A549 (cell line): ENCODE measurements around the gene ZNF205. TPM values are rescaled to one million over a fixed set of nuclear protein-coding genes. Genes with fewer than 3 reads are reported as not detected.

Experiments used
- ATAC-seq, 2 experiments: fragments of 200-7000 bp in 1 of 2; fragments of >200 bp in 1 of 2; cut with Nextera tagmentation in 1 of 2; cut with Tn5 transposase in 1 of 2; 3 replicates each; pipeline versions ENCODE4 v1.8.0 to v1.9.1; 2018 to 2020; ENCODE audit warnings: mild to moderate bottlenecking in 1 of 2, moderate library complexity in 1 of 2
- CTCF ChIA-PET: fragments of 300-600 bp; sonication (Branson Sonifier 250); formaldehyde crosslinking; extraction: SDS; loops from one replicate; lab custom pipeline; 2021; ENCODE audit warnings: antibody characterized with exemption, inconsistent platforms; lab: Yijun Ruan, JAX
- POLR2A ChIA-PET: fragments of 350-600 bp; formaldehyde crosslinking; extraction: SDS; loops from one replicate; lab custom pipeline; 2021; ENCODE audit warnings: antibody characterized with exemption, inconsistent platforms; lab: Yijun Ruan, JAX
- DNase-seq, 2 experiments: peaks; one replicate each; pipeline versions ENCODE4 v3.0.0 to v3.0.0-alpha.2; 2011 to 2016; ENCODE audit warnings: low read depth in 1 of 2, low spot score in 1 of 2
- FAIRE-seq: peaks from 2 replicates; lab custom pipeline; 2011; peaks lifted over from hg19 to GRCh38; lab: Jason Lieb, UNC
- H3K27ac ChIP-seq, 2 experiments: fragments of >200 bp; sonication (Bioruptor Twin); formaldehyde crosslinking; 3 replicates each; pipeline ENCODE4 v1.5.1; 2016 to 2017
- H3K4me1 ChIP-seq: fragments of >200 bp; sonication (Bioruptor Twin); formaldehyde crosslinking; 3 replicates; pipeline ENCODE4 v1.6.1; 2016
- H3K4me2 ChIP-seq: fragments of >200 bp; sonication (Bioruptor Twin); formaldehyde crosslinking; 3 replicates; pipeline ENCODE4 v1.6.1; 2016
- H3K4me3 ChIP-seq: fragments of >200 bp; sonication (Bioruptor Twin); formaldehyde crosslinking; 3 replicates; pipeline ENCODE4 v1.5.1; 2016
- H3K9me3 ChIP-seq: fragments of >200 bp; sonication (Bioruptor Twin); formaldehyde crosslinking; 3 replicates; pipeline ENCODE4 v1.6.1; 2016
- CHD2 ChIP-seq: fragments of 150-350 bp; IDR thresholded peaks from 2 replicates; pipeline ENCODE4 v1.6.1; 2014; ENCODE audit warnings: low read length; ENCODE audit not compliant: partially characterized antibody
- CTCF ChIP-seq: fragments of >200 bp; sonication (Bioruptor Twin); formaldehyde crosslinking; IDR thresholded peaks from 3 replicates; pipeline ENCODE4 v1.5.1; 2016
- E2F6 ChIP-seq: IDR thresholded peaks from 2 replicates; pipeline ENCODE4 v1.6.1; 2012; ENCODE audit warnings: low read depth, borderline replicate concordance
- EHMT2 ChIP-seq: fragments of 200-600 bp; sonication (generic); IDR thresholded peaks from 2 replicates; pipeline ENCODE4 v1.6.1; 2016; ENCODE audit warnings: antibody characterized with exemption, low read depth, mild to moderate bottlenecking, moderate library complexity
- ELK1 ChIP-seq: fragments of 150-350 bp; IDR thresholded peaks from 2 replicates; pipeline ENCODE4 v1.6.1; 2014; ENCODE audit warnings: low read depth, mild to moderate bottlenecking, low read length
- EP300 ChIP-seq, 2 experiments: fragments of >200 bp; sonication (Bioruptor Twin); formaldehyde crosslinking; IDR thresholded peaks; 2 replicates in 1 of 2; 3 replicates in 1 of 2; pipeline ENCODE4 v1.6.1; 2016 to 2017
- HEYL ChIP-seq: fragments of 250-450 bp; sonication (Bioruptor Pico); IDR thresholded peaks from 2 replicates; pipeline ENCODE4 v1.8.0; 2021; ENCODE audit warnings: mild to moderate bottlenecking, moderate library complexity
- HOXB13 ChIP-seq: fragments of 250-450 bp; sonication (Bioruptor Pico); IDR thresholded peaks from 2 replicates; pipeline ENCODE4 v1.5.0; 2020; ENCODE audit warnings: low read depth, mild to moderate bottlenecking, moderate library complexity
- JUN ChIP-seq, 2 experiments: fragments of >200 bp; sonication (Bioruptor Twin); formaldehyde crosslinking; IDR thresholded peaks; 2 replicates in 1 of 2; 3 replicates in 1 of 2; pipeline ENCODE4 v1.6.1; 2016 to 2017
- KDM5A ChIP-seq: fragments of 200-600 bp; sonication (generic); IDR thresholded peaks from 2 replicates; pipeline ENCODE4 v1.6.1; 2016; ENCODE audit warnings: antibody characterized with exemption, mild to moderate bottlenecking
- MYC ChIP-seq: IDR thresholded peaks from 2 replicates; pipeline ENCODE4 v1.6.1; 2012; ENCODE audit warnings: mild to moderate bottlenecking, inconsistent platforms, low read length, improper control_type of control experiment, borderline replicate concordance
- NPAS2 ChIP-seq: fragments of 250-450 bp; sonication (Bioruptor Pico); IDR thresholded peaks from 2 replicates; pipeline ENCODE4 v1.8.0; 2022; ENCODE audit warnings: mild to moderate bottlenecking, moderate library complexity, borderline replicate concordance
- NR3C1 ChIP-seq: fragments of >200 bp; sonication (Bioruptor Twin); formaldehyde crosslinking; IDR thresholded peaks from 3 replicates; pipeline ENCODE4 v1.6.1; 2017
- PHF8 ChIP-seq: fragments of 200-600 bp; sonication (generic); IDR thresholded peaks from 2 replicates; pipeline ENCODE4 v1.6.1; 2016; ENCODE audit warnings: low read depth, mild to moderate bottlenecking, antibody characterized with exemption, moderate library complexity, borderline replicate concordance
- RARB ChIP-seq: fragments of 250-450 bp; sonication (Bioruptor Pico); IDR thresholded peaks from 2 replicates; pipeline ENCODE4 v1.8.0; 2021; ENCODE audit warnings: mild to moderate bottlenecking, moderate library complexity
- SMC3 ChIP-seq: fragments of >200 bp; sonication (Bioruptor Twin); formaldehyde crosslinking; IDR thresholded peaks from 3 replicates; pipeline ENCODE4 v1.6.1; 2018; ENCODE audit warnings: inconsistent platforms
- TP53 ChIP-seq: fragments of 250-450 bp; sonication (Bioruptor Pico); IDR thresholded peaks from 2 replicates; pipeline ENCODE4 v1.5.0; 2021; ENCODE audit warnings: mild to moderate bottlenecking, moderate library complexity
- ZC3H11A ChIP-seq: fragments of 450-650 bp; IDR thresholded peaks from 2 replicates; pipeline ENCODE4 v1.6.1; 2014; ENCODE audit warnings: antibody characterized with exemption, mild to moderate bottlenecking
- ZFP36 ChIP-seq: fragments of 450-650 bp; IDR thresholded peaks from 2 replicates; pipeline ENCODE4 v1.6.1; 2014; ENCODE audit warnings: borderline replicate concordance; ENCODE audit not compliant: partially characterized antibody
- WGBS: methylation state at CpG from one replicate; pipeline ENCODE4 v1.1.6; 2017; ENCODE audit errors: missing lambda C conversion rate; 5-methylcytosine and 5-hydroxymethylcytosine counted together
- polyA plus RNA-seq, 4 experiments: library from polyadenylated mRNA; depleted of rRNA in 3 of 4; stranded (reverse); fragments of >200 nt; fragmentation: RNase III in 1 of 4; extraction: RNeasy Plus Mini Kit Qiagen cat#74134 plus additional on column Dnase treatment in 1 of 4; gene quantifications; 2 replicates in 3 of 4; 3 replicates in 1 of 4; pipeline ENCODE4 v1.2.3, GENCODE V29; 2011 to 2017

ZNF205 gene
- polyA plus RNA-seq, 2 of the 4 experiments (the other 2 are of a cell fraction) = 4.3 to 9.6 TPM

- ATAC-seq (no peak), FAIRE-seq (no peak), DNase-seq (no peak)
- WGBS = 91% methylated on average over 20 of the region's 20 CpGs
- TF ChIP-seq NPAS2 (CRISPR knock-in tag) = no peak
- no peak for TF ChIP-seq ZC3H11A
- no peak for TF ChIP-seq MYC
- no peak overlapping the region for H3K4me2 ChIP-seq
- no peak overlapping the region for H3K4me3 ChIP-seq
- no peak overlapping the region for H3K27ac ChIP-seq
- CTCF ChIA-PET = interaction anchor here (0.7 to 7.2 kb wide), 6 partner anchors 10 to 77 kb away, joined by 3 to 45 read pairs (median 6); partner anchors contain the start of gene ZNF213
- no peaks in the 10 kb centered on the region for H3K9me3 ChIP-seq
- POLR2A ChIA-PET = interaction anchor here (0.6 kb wide), 1 partner anchor 71 kb away, joined by 3 read pairs; no protein-coding TSS in a partner anchor
- peaks cover 8% of the 10 kb centered on the region for H3K4me1 ChIP-seq
These were observed 6.5 kb downstream of the ZNF205 start for GRCh38 chr16:3118846-3119245.

- no peak for DNase-seq
These were observed 6.9 kb downstream of the ZNF205 start for GRCh38 chr16:3119286-3119685.

GRCh38 chr16:3119701-3120408 lies 7.5 kb downstream of the ZNF205 start:
- POLR2A ChIA-PET = interaction anchor here (0.8 to 1.0 kb wide), 2 partner anchors 13 to 15 kb away, joined by 3 read pairs; partner anchors contain the start of gene ZNF213
- CTCF ChIA-PET = interaction anchor here (0.7 to 7.2 kb wide), 9 partner anchors 9 to 61 kb away, joined by 3 to 45 read pairs (median 3); partner anchors contain the start of gene ZNF213
- WGBS = 93% methylated on average over 31 of the region's 57 CpGs
- Histone ChIP-seq H3K4me3 (no peak overlapping the region), H3K4me2 (no peak overlapping the region), H3K27ac (no peak overlapping the region), H3K4me1 (peaks cover 4% of the 10 kb centered on the region; the same call in 1 of the 3 replicates), H3K9me3 (no peaks in the 10 kb centered on the region)
- FAIRE-seq (no peak), DNase-seq (no peak), ATAC-seq (no peak)
- TF ChIP-seq SMC3 (no peak), NR3C1 (no peak), EHMT2 (no peak), NPAS2 (CRISPR knock-in tag) (no peak), HEYL (no peak), TP53 (CRISPR knock-in tag) (no peak), HOXB13 (no peak), JUN (IDR thresholded peaks at IDR 0.05) (no peak), E2F6 (no peak), ELK1 (no peak)

More at GRCh38 chr16:3119286-3119685, 6.9 kb downstream of the ZNF205 start:
- peaks cover 4% of the 10 kb centered on the region; the same call in 1 of the 3 replicates for H3K4me1 ChIP-seq
- no peak overlapping the region for H3K4me3 ChIP-seq
- no peaks in the 10 kb centered on the region for H3K9me3 ChIP-seq
- TF ChIP-seq CTCF = no peak
- ATAC-seq (no peak), FAIRE-seq (no peak)
- 93% methylated on average over 23 of the region's 33 CpGs for WGBS
- CTCF ChIA-PET = interaction anchor here (0.7 to 7.2 kb wide), 8 partner anchors 10 to 77 kb away, joined by 3 to 45 read pairs (median 4); partner anchors contain the start of gene ZNF213
- no peak overlapping the region for H3K27ac ChIP-seq
- no peak overlapping the region for H3K4me2 ChIP-seq
- POLR2A ChIA-PET = interaction anchor here (0.6 to 1.0 kb wide), 2 partner anchors 13 to 72 kb away, joined by 3 read pairs; no protein-coding TSS in a partner anchor

- no peak overlapping the region for H3K27ac ChIP-seq
- 96% methylated on average over 15 of the region's 16 CpGs for WGBS
- DNase-seq = no peak
- no peak overlapping the region for H3K4me3 ChIP-seq
- CTCF ChIA-PET = interaction anchor here (0.8 to 7.2 kb wide), 7 partner anchors 9 to 61 kb away, joined by 3 to 45 read pairs (median 3); no protein-coding TSS in a partner anchor
- FAIRE-seq = no peak
- POLR2A ChIA-PET = interaction anchor here (0.8 to 1.0 kb wide), 2 partner anchors 14 kb away, joined by 3 read pairs; partner anchors contain the start of gene ZNF213
- H3K9me3 ChIP-seq = no peaks in the 10 kb centered on the region
- ATAC-seq = no peak
- no peak overlapping the region for H3K4me2 ChIP-seq
- peaks cover 8% of the 10 kb centered on the region; the same call in 1 of the 3 replicates for H3K4me1 ChIP-seq
- no peak for TF ChIP-seq RARB (CRISPR knock-in tag)
- TF ChIP-seq ZFP36 = no peak
- no peak for TF ChIP-seq HOXB13
- TF ChIP-seq EP300 (IDR thresholded peaks at IDR 0.05) = no peak
- no peak for TF ChIP-seq ELK1
- no peak for TF ChIP-seq PHF8
- TF ChIP-seq NPAS2 (CRISPR knock-in tag) = no peak
- no peak for TF ChIP-seq KDM5A
- TF ChIP-seq HEYL = no peak
- TF ChIP-seq CHD2 = no peak
These were observed 8.0 kb downstream of the ZNF205 start for GRCh38 chr16:3120435-3120834.
